Measurements from ENCODE around the gene MTHFD1L.

MTHFD1L gene

GRCh38 chr6:150937132-150937906, 71.8 kb downstream of the MTHFD1L start:
- no peak for DNase-seq

DNA sequence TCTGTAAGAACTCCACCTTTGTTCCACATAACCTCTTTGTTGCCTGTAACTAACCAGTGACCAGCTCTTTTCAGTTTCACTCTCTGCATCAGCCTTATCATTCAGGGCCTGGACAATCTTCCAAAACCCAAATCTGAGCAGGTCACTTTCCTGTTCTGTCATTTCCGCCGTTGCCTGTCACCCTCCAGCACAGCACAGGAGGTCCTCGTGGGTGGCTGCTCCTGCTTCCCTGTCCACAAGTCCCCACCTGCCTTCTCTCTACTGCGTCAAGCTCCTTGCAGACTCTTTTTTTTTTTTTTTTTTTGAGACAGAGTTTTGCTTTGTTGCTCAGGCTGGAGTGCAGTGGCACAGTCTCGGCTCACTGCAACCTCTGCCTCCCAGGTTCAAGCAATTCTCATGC, 73.9 kb downstream of the MTHFD1L start:
- no peak for DNase-seq

GRCh38 chr6:150940941-150941340, 75.4 kb downstream of the MTHFD1L start:
- no peak for DNase-seq

DNA sequence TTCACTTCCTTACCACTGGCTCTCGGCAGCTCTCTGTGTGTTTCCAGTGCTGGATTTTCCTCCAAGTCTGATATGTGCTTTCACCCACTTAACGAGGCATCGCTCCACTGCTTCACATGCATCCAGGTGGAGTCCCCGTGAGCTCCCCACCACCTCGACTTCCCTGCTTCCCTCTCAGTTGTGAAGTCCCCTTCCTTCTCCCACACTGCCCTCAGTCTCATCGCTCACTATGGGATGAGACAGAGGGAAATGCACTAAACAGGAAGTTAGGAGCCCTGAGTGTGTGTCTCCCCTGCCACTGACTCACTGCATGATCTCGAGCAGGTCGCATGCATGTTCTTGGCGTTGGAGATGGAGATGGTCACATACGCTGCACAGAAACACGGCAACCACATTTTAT, 84.0 kb downstream of the MTHFD1L start:
- DNase-seq: no peak

DNA sequence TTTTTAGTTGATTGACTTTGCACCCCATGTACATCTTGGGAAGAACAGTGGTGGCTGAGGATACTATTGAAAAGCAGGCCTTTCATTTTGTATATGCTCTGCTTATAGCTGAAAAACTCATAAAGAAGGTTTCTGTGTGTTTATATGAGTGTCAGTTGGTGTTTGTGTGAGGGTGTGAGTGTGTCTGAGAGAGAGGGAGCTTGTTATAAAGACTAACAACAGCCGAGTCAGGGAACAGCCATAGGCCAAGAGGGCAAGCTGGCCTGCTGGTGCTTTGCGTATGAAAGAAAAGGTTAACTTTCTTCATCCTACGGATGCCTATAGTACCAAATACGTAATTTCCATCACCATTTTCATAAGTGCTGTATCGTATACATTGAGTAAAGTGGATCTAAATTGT, 88.3 kb downstream of the MTHFD1L start:
- no peak for DNase-seq

DNA sequence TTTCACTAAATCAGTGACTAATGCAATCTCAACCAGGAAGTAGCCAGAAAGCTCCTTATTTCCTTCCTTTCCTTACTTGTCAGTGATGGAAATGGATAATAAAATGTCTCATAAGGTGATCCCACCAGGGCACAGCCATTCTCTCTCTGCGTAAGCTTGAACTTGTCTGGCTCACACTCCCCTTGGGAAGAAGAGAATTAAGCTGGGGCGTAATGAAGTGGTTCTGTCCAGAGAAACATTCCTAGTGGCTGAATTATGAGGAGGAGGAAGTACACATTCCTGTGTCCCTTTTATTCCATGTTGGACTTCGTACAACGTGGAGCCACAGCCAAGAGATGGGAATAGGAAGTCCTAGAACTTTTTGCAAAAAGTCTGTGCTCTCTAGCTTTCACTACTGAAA, 93.7 kb downstream of the MTHFD1L start:
- DNase-seq: no peak

GRCh38 chr6:150962436-150962835, 96.9 kb downstream of the MTHFD1L start:
- DNase-seq: no peak

DNA sequence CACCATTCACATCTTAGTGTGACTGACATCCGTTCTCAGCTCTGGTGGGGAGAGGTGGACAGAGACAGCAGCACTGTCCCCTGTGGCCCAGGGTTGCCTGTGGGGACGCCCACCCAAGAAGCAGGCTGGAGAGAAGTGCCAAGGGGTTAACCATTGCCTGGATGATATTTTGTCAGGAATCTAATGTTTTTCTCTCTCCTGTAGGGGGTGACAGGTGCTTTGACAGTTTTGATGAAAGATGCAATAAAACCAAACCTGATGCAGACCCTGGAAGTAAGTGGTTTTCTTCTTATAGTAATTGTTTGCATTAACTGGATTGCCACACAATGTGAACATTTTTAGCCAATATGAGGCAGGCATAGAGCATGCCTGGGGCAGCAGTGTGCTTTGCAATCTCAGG, 99.3 kb downstream of the MTHFD1L start:
- no peak for DNase-seq

DNA sequence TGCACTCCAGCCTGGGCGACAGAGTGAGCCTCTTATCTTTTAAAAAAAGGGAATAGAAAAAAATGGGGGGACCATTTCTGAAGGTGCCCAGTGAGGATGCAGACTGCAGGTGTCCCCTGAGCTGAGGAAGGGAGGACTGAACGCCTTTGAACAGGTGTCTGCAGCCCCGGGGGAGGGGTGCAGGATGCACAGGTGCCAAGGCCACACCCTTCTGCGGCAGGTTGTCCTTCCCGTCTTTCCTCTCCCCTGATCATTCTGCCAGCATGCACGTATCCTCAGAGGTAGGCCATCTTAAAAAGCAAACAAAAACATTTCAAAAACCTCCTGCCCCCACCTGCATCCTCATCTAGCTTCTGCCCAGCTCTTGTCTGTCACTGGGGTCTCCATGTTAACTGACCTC, 101.3 kb downstream of the MTHFD1L start:
- DNase-seq: no peak

DNA sequence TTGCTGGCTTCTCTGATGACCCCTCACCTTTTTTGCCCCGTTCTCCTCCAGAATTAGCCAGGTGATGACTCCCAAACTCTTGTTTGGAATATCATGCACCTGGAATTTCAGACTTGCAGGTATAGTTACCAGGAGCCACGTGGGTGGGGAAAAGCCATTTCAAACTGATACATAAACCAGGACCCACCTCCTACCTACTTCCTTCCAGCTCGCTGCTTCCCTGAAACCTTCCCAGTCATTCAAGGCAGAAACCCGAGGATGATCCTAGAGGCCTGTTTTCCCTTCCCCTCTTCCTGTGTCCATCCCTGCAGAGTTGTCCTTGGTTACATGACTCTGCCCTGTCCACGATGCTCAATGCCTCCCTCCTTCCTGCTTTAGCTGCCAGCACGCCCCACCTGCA, 101.9 kb downstream of the MTHFD1L start:
- no peak for DNase-seq

DNA sequence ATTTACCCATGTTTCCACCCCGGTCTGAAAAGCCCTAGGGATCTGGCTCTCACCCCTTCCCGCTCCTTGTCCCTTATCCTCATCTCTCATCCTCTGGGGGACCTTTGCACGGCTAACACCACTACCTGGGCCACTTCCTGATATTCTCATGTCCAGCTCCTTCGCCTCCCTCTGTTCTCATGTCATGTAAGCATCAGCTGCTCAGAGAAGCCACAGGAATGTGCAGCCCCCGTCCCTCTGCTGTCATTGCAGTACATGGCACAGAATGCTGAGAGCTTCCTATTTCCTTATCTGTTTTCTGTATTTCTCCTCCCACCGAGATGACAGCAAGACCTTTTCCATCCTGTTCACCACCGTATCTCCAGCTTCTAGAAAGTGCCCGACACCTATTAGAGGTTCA, 102.4 kb downstream of the MTHFD1L start:
- no peak for DNase-seq

- no peak for DNase-seq
Measured at GRCh38 chr6:150969901-150970300, 104.4 kb downstream of the MTHFD1L start.

GRCh38 chr6:150971219-150971618, 105.7 kb downstream of the MTHFD1L start:
- DNase-seq: no peak

DNA sequence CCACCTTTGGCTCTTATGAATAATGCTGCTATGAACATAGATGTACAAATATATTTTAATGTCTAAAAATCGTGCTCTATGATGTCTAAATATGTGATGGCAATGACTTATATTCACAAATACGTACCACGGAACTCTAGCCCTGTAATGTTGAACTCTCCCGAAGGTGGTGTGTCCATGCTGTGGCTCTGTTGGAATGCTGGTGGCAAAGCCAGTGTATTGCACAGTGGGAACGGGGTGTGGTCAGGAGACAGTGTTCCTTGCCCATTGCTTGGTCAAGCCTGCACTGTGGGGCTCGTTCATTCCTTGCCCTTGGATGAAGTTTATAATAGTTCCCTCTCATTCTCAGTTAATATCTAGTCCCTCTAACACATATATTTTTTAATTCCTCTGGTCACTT, 109.6 kb downstream of the MTHFD1L start:
- DNase-seq: no peak

DNA sequence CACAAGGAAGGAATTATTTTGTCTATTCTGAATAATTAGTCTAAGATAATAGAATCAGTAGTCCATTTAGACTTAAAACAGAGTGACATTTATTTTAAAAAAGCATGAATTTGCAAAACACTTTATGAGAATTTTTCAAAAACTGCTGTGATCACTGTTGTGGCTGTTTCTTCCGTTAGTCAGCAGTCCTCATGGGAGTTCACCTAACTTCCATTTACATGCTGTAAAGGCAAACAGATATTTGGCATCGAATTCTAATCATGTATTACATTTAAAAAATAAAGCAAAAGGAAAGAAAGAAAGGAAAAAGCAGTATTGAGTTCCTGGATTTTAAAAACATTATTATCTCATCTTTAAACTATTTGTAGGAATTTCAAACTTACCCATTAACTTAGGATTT, 111.8 kb downstream of the MTHFD1L start:
- DNase-seq: no peak

GRCh38 chr6:150978624-150979023, 113.1 kb downstream of the MTHFD1L start:
- DNase-seq: no peak

DNA sequence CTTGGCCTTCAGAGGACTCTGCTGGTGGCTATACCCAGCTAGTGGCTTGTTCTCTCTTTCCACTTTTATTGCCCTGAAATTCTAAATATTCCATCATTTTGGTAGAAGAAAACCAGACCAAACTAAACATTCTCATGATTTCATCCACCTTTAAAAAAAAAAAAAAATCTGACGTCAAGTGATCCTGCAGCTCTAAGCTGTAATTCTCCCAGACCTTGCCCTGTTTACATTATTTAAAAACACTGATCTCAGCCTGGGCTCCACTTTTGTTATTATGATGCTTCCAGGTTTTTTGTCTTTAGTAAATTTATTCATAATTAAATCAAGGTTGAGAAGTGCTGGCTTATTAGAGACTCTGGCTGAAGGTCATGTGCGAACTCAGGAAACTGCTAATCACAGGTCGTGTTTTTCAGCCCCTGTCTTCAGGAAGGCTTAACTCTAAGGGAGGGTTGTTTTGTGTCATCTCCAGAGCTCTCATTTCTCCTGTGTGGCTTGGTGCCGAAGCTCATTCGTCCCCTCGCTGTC, 114.4 kb downstream of the MTHFD1L start:
- DNase-seq: no peak

GRCh38 chr6:150981095-150981494, 115.6 kb downstream of the MTHFD1L start:
- peak in 1 of 2 donors; percentile 11 for DNase-seq

GRCh38 chr6:150981669-150982068, 116.2 kb downstream of the MTHFD1L start:
- DNase-seq: no peak

GRCh38 chr6:150987371-150987828, 121.9 kb downstream of the MTHFD1L start:
- peak; percentile 11 to 37 for DNase-seq

DNA sequence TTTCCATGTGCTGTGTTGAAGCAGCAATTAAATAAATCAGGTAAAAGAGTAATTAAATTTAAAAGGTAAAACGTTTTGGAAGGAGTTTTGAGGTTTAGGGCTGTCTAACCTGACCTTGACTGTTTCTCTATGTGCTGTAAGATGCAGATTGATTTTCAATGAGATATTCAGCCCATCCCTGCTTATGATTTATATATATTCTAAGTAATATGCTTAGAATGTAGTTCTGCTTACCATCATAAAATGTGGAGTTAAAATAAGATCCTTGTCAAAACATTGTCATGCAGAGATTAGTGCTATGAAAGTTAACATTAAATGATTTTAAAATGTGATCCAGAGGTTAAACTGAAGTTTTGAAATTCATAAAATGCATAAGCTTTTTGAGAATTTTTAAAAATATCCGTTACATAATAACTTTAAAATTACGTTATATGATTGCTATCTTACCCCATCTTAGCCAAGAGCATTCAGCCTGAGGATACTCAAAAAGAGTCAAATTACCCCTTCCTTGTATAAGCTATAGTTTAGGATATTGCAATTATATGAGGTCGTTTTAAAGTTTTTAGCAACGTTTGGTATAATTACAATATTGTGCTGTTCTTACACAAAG, 122.5 kb downstream of the MTHFD1L start:
- DNase-seq: no peak

- no peak for DNase-seq
Measured at GRCh38 chr6:150991487-150991886, 126.0 kb downstream of the MTHFD1L start.

DNA sequence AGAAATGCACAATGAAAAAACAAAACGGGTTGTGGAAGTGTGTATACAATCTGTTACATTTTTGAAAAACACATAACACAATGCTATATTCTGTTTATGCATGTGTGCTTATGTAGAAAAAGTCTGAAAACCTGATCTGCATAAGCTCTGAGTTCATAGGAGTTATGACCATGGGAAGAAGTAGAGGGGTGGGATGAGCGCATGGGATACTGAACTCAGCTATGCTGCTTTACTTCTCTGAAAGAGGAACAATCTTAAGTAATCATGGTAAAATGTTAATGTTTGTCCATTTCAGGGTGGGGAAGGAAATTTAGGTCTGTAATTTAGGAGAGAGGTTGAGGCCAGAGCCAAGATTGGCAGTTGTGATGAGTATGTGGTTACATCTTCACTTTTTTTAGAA, 126.8 kb downstream of the MTHFD1L start:
- no peak for DNase-seq

DNA sequence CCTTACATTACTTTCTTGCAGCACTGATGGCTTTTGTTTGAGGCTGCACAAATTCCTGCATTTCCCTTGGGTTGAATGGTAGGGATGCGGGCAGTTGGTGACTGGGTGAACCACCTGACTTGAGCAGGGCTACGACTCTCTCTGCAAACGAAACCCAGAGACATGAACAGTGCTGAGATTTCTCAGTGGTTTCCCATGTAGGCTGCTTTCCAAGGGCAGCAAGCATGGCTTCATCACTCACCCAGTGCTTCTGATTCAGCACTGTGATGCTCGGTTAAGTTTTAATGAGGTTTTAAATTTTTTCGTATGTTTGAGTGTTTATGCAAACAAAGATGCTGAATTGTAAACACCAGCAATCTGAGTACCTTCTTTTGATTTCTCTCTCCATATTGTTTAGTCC, 127.2 kb downstream of the MTHFD1L start:
- no peak for DNase-seq
